ENCODE data around the gene TRDMT1.

Gene TRDMT1

GRCh38 chr10:17153321-17153720 lies 48.2 kb downstream of the TRDMT1 start:
- H3K4me3 ChIP-seq (ENCODE audit: low read depth, low read length), result no peak overlapping the region
- no peak overlapping the region for H3K27ac ChIP-seq
- TF ChIP-seq CTCF (IDR thresholded peaks at IDR 0.05; ENCODE audit: low read depth, low read length, missing control alignments), result no peak
- no peaks in the 10 kb centered on the region for H3K36me3 ChIP-seq (replicated peaks)
- H3K27me3 ChIP-seq (replicated peaks), result no peaks in the 10 kb centered on the region
- no peak for DNase-seq
- in situ Hi-C loops (cut with HindIII; ENCODE audit: low pct_ligation_motif_present, low sequenced_read_pairs), result no loop called here

- DNase-seq, result no peak
- in situ Hi-C loops (cut with HindIII; ENCODE audit: low pct_ligation_motif_present, low sequenced_read_pairs), result no loop called here
- no peak for TF ChIP-seq CTCF (IDR thresholded peaks at IDR 0.05; ENCODE audit: low read depth, low read length, missing control alignments)
- no peaks in the 10 kb centered on the region for H3K36me3 ChIP-seq (replicated peaks)
- H3K27ac ChIP-seq, result no peak overlapping the region
- H3K4me3 ChIP-seq (ENCODE audit: low read depth, low read length), result no peak overlapping the region
- no peaks in the 10 kb centered on the region for H3K27me3 ChIP-seq (replicated peaks)
Observed at GRCh38 chr10:17151716-17152115, 49.8 kb downstream of the TRDMT1 start.

GRCh38 chr10:17147884-17148489 lies 53.5 kb downstream of the TRDMT1 start:
- in situ Hi-C loops (cut with HindIII; ENCODE audit: low pct_ligation_motif_present, low sequenced_read_pairs), result no loop called here
- Histone ChIP-seq H3K27ac (peak overlapping the region; percentile 45), H3K27me3 (replicated peaks) (no peaks in the 10 kb centered on the region), H3K36me3 (replicated peaks) (no peaks in the 10 kb centered on the region), H3K4me3 (ENCODE audit: low read depth, low read length) (no peak overlapping the region)
- TF ChIP-seq CTCF (IDR thresholded peaks at IDR 0.05; ENCODE audit: low read depth, low read length, missing control alignments), result no peak
- peak; percentile 83 for DNase-seq

- in situ Hi-C loops (cut with HindIII; ENCODE audit: low pct_ligation_motif_present, low sequenced_read_pairs), result no loop called here
- TF ChIP-seq CTCF (IDR thresholded peaks at IDR 0.05; ENCODE audit: low read depth, low read length, missing control alignments), result no peak
- H3K36me3 ChIP-seq (replicated peaks), result no peaks in the 10 kb centered on the region
- H3K27ac ChIP-seq, result no peak overlapping the region
- H3K4me3 ChIP-seq (ENCODE audit: low read depth, low read length), result no peak overlapping the region
- DNase-seq, result no peak
- no peaks in the 10 kb centered on the region for H3K27me3 ChIP-seq (replicated peaks)
Observed at GRCh38 chr10:17146892-17147291, 54.6 kb downstream of the TRDMT1 start.

- DNase-seq, result no peak
- Histone ChIP-seq H3K4me3 (ENCODE audit: low read depth, low read length) (no peak overlapping the region), H3K27me3 (replicated peaks) (no peaks in the 10 kb centered on the region), H3K36me3 (replicated peaks) (no peaks in the 10 kb centered on the region), H3K27ac (no peak overlapping the region)
- in situ Hi-C loops (cut with HindIII; ENCODE audit: low pct_ligation_motif_present, low sequenced_read_pairs), result no loop called here
- TF ChIP-seq CTCF (IDR thresholded peaks at IDR 0.05; ENCODE audit: low read depth, low read length, missing control alignments), result no peak
Observed at GRCh38 chr10:17145239-17145638, 56.2 kb downstream of the TRDMT1 start.

- in situ Hi-C loops (cut with HindIII; ENCODE audit: low pct_ligation_motif_present, low sequenced_read_pairs), result no loop called here
- Histone ChIP-seq H3K36me3 (replicated peaks) (no peaks in the 10 kb centered on the region), H3K4me3 (ENCODE audit: low read depth, low read length) (no peak overlapping the region), H3K27ac (no peak overlapping the region), H3K27me3 (replicated peaks) (no peaks in the 10 kb centered on the region)
- TF ChIP-seq CTCF (IDR thresholded peaks at IDR 0.05; ENCODE audit: low read depth, low read length, missing control alignments), result no peak
- no peak for DNase-seq
Observed at GRCh38 chr10:17144757-17145156, 56.7 kb downstream of the TRDMT1 start.
